Suprapubic skin (tissue), 4 donors: ENCODE measurements around the gene DUSP11.

ENCODE experiments used
- CTCF ChIP-seq, 2 donors: fragments of 200-600 bp in 1 of 2; fragments of 450-650 bp in 1 of 2; sonication (generic) in 1 of 2; IDR thresholded peaks; one replicate each; pipeline ENCODE4 v1.5.1; 2016 to 2019; ENCODE audit warnings: antibody characterized with exemption in 2 of 2, mild to moderate bottlenecking in 1 of 2, moderate library complexity in 1 of 2
- POLR2A ChIP-seq, 2 donors: fragments of 450-650 bp; IDR thresholded peaks; one replicate each; pipeline ENCODE4 v1.6.1; 2017; ENCODE audit warnings: antibody characterized with exemption in 2 of 2, mild to moderate bottlenecking in 2 of 2, moderate library complexity in 2 of 2
- POLR2AphosphoS5 ChIP-seq, 3 donors: sonication (generic); formaldehyde crosslinking; IDR thresholded peaks; one replicate each; pipeline ENCODE4 v1.6.1; 2017; ENCODE audit warnings: antibody characterized with exemption in 3 of 3

GRCh38 chr2:73821669-73822068 lies 41.8 kb upstream of the DUSP11 start:
- TF ChIP-seq POLR2AphosphoS5 (IDR thresholded peaks at IDR 0.05) (no peak), CTCF (IDR thresholded peaks at IDR 0.05) (no peak), POLR2A (IDR thresholded peaks at IDR 0.05) (no peak)
